Caco-2 (cell line): Measurements from ENCODE around the gene AUTS2. TPM values are rescaled to one million over a fixed set of nuclear protein-coding genes. Genes with fewer than 3 reads are reported as not detected.

Experiments used
- BruUV-seq: library from RNA; stranded (reverse); fragments of 400-500 nt; replicated peaks from 2 replicates; lab custom pipeline; 2021; lab: Mats Ljungman, UMichigan
- CTCF ChIA-PET: fragments of 300-600 bp; sonication (Branson Sonifier 250); formaldehyde crosslinking; loops from one replicate; lab custom pipeline; 2022; ENCODE audit warnings: antibody characterized with exemption; lab: Charles Lee
- POLR2A ChIA-PET: fragments of 300-600 bp; sonication (Branson Sonifier 250); formaldehyde crosslinking; loops from one replicate; lab custom pipeline; 2022; ENCODE audit warnings: antibody characterized with exemption; lab: Charles Lee
- DNase-seq, 2 experiments: peaks; one replicate each; pipeline versions ENCODE4 v3.0.0 to v3.0.0-alpha.2; 2020 to 2022
- H3K27me3 ChIP-seq: replicated peaks from 2 replicates; pipeline ENCODE4 v1.6.0; 2011; ENCODE audit warnings: low read length; ENCODE audit not compliant: control insufficient read depth, insufficient read depth
- H3K36me3 ChIP-seq: 2 replicates; pipeline ENCODE4 v1.5.1; 2011; ENCODE audit warnings: low read length; ENCODE audit not compliant: control insufficient read depth, insufficient read depth
- H3K4me1 ChIP-seq: fragments of 250-450 bp; sonication (Bioruptor Pico); 2 replicates; pipeline ENCODE4 v1.5.1; 2020; ENCODE audit warnings: mild to moderate bottlenecking
- H3K4me3 ChIP-seq: 2 replicates; pipeline ENCODE4 v1.5.1; 2011; ENCODE audit warnings: low read depth, mild to moderate bottlenecking, control low read depth, low read length
- H3K9me3 ChIP-seq: fragments of 250-450 bp; sonication (Bioruptor Pico); 2 replicates; pipeline ENCODE4 v1.5.1; 2020; ENCODE audit warnings: mild to moderate bottlenecking, moderate library complexity
- H3K27ac Mint-ChIP-seq: one replicate; pipeline ENCODE4 v1.8.0; 2022; ENCODE audit warnings: mixed read lengths; ENCODE audit not compliant: unreplicated experiment
- H3K27me3 Mint-ChIP-seq: one replicate; pipeline ENCODE4 v1.8.0; 2022; ENCODE audit warnings: mixed read lengths; ENCODE audit not compliant: insufficient read depth, unreplicated experiment
- H3K36me3 Mint-ChIP-seq: one replicate; pipeline ENCODE4 v1.8.0; 2022; ENCODE audit warnings: mild to moderate bottlenecking, mixed read lengths; ENCODE audit not compliant: insufficient read depth, unreplicated experiment
- H3K4me1 Mint-ChIP-seq: one replicate; pipeline ENCODE4 v1.8.0; 2022; ENCODE audit warnings: low read depth, mixed read lengths; ENCODE audit not compliant: unreplicated experiment
- H3K4me3 Mint-ChIP-seq: one replicate; pipeline ENCODE4 v1.8.0; 2022; ENCODE audit warnings: mild to moderate bottlenecking, moderate library complexity, mixed read lengths; ENCODE audit not compliant: unreplicated experiment
- H3K9me3 Mint-ChIP-seq: one replicate; pipeline ENCODE4 v1.8.0; 2022; ENCODE audit warnings: mixed read lengths; ENCODE audit not compliant: unreplicated experiment
- intact Hi-C: fragments of 100-400 bp; cut with micrococcal nuclease; formaldehyde crosslinking; loops from one replicate; pipeline ENCODE4 v1.10.0; 2022; ENCODE audit not compliant: unreplicated experiment
- total RNA-seq: library from RNA; stranded (reverse); gene quantifications from 2 replicates; pipeline ENCODE4 v1.2.3, GENCODE V29; 2022
- TF ChIP-seq, protein P1 (sequence below), 2 experiments: fragments of 200-600 bp in 1 of 2; IDR thresholded peaks; 1 replicate in 1 of 2; 2 replicates in 1 of 2; pipeline versions ENCODE4 v1.5.1 to v1.8.0; 2011 to 2022; ENCODE audit warnings: antibody characterized with exemption in 1 of 2, control low read depth in 1 of 2, inconsistent platforms in 1 of 2, low read depth in 1 of 2, low read length in 1 of 2, mild to moderate bottlenecking in 1 of 2, moderate library complexity in 1 of 2; ENCODE audit not compliant: insufficient read depth in 1 of 2, severe bottlenecking in 1 of 2, unreplicated experiment in 1 of 2

Gene AUTS2
- total RNA-seq, 1 experiment from 2014 or later = 37.1 TPM

DNA sequence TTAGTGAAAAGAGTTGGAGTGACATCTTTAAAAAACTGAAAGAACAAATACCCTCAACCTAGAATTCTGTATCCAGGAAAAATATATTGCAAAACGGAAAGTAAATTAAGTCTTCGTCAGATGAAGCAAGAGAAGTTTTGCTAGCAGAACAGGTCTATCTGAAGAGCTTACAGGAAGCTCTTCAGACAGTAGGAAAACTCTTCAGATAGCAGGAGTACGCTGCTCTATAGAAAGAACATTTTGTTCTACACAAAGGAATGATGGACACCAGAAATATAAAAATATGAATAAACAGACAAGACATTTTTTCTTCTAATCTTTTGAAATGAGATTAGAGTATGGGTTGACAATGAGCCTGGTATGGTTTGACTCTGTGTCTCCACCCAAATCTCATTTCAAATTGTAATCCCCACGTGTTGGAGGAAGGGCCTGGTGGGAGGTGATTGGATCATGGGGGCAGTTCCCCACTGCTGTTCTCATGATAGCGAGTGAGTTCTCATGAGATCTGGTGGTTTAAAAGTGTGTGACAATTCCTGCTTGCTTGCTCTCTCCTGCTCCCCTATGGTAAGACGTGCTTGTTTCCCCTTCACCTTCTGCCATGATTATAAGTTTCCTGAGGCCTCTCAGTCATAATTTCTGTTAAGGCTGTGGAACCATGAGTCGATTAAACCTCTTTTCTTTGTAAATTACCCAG, 567.3 kb downstream of the AUTS2 start:
- TF ChIP-seq, protein P1, sequence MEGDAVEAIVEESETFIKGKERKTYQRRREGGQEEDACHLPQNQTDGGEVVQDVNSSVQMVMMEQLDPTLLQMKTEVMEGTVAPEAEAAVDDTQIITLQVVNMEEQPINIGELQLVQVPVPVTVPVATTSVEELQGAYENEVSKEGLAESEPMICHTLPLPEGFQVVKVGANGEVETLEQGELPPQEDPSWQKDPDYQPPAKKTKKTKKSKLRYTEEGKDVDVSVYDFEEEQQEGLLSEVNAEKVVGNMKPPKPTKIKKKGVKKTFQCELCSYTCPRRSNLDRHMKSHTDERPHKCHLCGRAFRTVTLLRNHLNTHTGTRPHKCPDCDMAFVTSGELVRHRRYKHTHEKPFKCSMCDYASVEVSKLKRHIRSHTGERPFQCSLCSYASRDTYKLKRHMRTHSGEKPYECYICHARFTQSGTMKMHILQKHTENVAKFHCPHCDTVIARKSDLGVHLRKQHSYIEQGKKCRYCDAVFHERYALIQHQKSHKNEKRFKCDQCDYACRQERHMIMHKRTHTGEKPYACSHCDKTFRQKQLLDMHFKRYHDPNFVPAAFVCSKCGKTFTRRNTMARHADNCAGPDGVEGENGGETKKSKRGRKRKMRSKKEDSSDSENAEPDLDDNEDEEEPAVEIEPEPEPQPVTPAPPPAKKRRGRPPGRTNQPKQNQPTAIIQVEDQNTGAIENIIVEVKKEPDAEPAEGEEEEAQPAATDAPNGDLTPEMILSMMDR (IDR thresholded peaks at IDR 0.05; ENCODE audit: insufficient read depth in 1 of 2, low read depth in 1 of 2, low read length in 1 of 2, severe bottlenecking in 1 of 2, unreplicated experiment in 1 of 2) = no peak
- DNase-seq = no peak
- H3K36me3 ChIP-seq = no peaks in the 10 kb centered on the region
- ChIA-PET CTCF (interaction anchor here (0.7 kb wide), 1 partner anchor 330 kb away, joined by 4 read pairs; no protein-coding TSS in a partner anchor), POLR2A (no interaction called here)
- BruUV-seq = no TSS peak
- H3K9me3 ChIP-seq = no peaks in the 10 kb centered on the region
- H3K4me1 ChIP-seq = no peaks in the 10 kb centered on the region
- Mint-ChIP-seq H3K9me3 (peaks cover 7% of the 10 kb centered on the region), H3K4me1 (no peaks in the 10 kb centered on the region), H3K27ac (no peak overlapping the region), H3K36me3 (no peaks in the 10 kb centered on the region), H3K4me3 (no peak overlapping the region), H3K27me3 (no peaks in the 10 kb centered on the region)
- intact Hi-C loops = loop anchor here (10.0 kb wide), 1 partner anchor 529 kb away; no protein-coding TSS in a partner anchor
- H3K27me3 ChIP-seq = no peaks in the 10 kb centered on the region
- H3K4me3 ChIP-seq = no peak overlapping the region

DNA sequence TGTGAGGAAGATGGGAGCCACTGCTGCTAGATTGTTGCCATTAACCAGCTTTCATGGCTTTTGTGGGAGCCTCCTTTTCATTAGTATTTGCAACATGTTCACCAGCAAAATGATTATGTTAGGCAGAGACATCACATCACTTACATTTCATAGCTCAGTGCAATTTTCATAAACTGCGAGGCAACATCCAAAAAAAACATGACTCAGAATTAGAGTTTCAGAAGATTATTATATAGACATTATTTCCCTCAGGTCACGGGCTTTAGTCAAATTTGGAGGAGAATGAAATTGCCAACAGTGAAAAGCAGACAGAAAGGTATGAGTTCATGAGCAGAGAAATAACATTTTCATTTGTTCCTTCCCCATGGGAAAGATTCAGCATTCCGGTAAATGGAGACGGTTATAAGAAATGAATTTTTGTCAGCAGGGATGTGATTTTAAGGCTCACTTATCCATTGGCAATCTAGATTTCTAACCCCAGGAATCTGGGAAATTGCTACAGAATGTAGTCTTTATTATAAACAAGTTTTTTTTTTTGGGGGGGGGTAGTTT, 573.2 kb downstream of the AUTS2 start:
- no peak for DNase-seq
- H3K9me3 ChIP-seq = no peaks in the 10 kb centered on the region
- no peaks in the 10 kb centered on the region for H3K36me3 ChIP-seq
- H3K4me3 Mint-ChIP-seq = no peak overlapping the region
- H3K4me1 ChIP-seq = no peaks in the 10 kb centered on the region
- ChIA-PET CTCF (no interaction called here), POLR2A (no interaction called here)
- H3K27me3 ChIP-seq = no peaks in the 10 kb centered on the region
- intact Hi-C loops = no loop called here
- TF ChIP-seq, protein P1 (IDR thresholded peaks at IDR 0.05; ENCODE audit: insufficient read depth in 1 of 2, low read depth in 1 of 2, low read length in 1 of 2, severe bottlenecking in 1 of 2, unreplicated experiment in 1 of 2) = no peak
- H3K9me3 Mint-ChIP-seq = peaks cover 7% of the 10 kb centered on the region
- no peaks in the 10 kb centered on the region for H3K27me3 Mint-ChIP-seq
- no peaks in the 10 kb centered on the region for H3K36me3 Mint-ChIP-seq
- no peak overlapping the region for H3K4me3 ChIP-seq
- no TSS peak for BruUV-seq
- no peaks in the 10 kb centered on the region for H3K4me1 Mint-ChIP-seq
- no peak overlapping the region for H3K27ac Mint-ChIP-seq

DNA sequence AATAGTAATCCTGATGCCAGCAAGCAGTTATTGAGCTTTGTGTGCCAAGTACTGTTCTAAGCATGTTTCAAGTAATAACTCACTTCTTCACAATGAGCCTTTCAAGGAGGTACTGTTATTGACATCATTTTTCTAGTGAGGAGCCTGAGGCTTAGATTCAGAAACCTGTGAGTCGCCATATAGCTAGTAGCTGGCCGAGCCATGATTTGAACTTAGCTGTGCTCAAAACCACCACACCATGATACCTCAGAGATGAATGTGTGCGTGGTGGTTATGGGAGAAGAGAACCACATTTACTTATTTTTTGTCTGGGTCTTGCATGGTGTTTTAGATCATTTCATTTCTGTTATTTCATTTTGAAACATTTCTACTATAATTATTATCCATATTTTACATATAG, 578.9 kb downstream of the AUTS2 start:
- H3K27ac Mint-ChIP-seq = no peak overlapping the region
- H3K4me1 ChIP-seq = no peaks in the 10 kb centered on the region
- no peaks in the 10 kb centered on the region for H3K9me3 Mint-ChIP-seq
- POLR2A ChIA-PET = no interaction called here
- CTCF ChIA-PET = no interaction called here
- no peak overlapping the region for H3K4me3 ChIP-seq
- TF ChIP-seq, protein P1 (IDR thresholded peaks at IDR 0.05; ENCODE audit: insufficient read depth in 1 of 2, low read depth in 1 of 2, low read length in 1 of 2, severe bottlenecking in 1 of 2, unreplicated experiment in 1 of 2) = no peak
- no peaks in the 10 kb centered on the region for H3K36me3 ChIP-seq
- no peaks in the 10 kb centered on the region for H3K4me1 Mint-ChIP-seq
- no peaks in the 10 kb centered on the region for H3K27me3 Mint-ChIP-seq
- H3K27me3 ChIP-seq = no peaks in the 10 kb centered on the region
- H3K9me3 ChIP-seq = no peaks in the 10 kb centered on the region
- no peaks in the 10 kb centered on the region for H3K36me3 Mint-ChIP-seq
- no peak overlapping the region for H3K4me3 Mint-ChIP-seq
- no peak for DNase-seq
- intact Hi-C loops = no loop called here
- BruUV-seq = no TSS peak
